ENCODE results near the gene PAN3. TPM values are rescaled to one million over a fixed set of nuclear protein-coding genes. Genes with fewer than 3 reads are reported as not detected.
A peak's percentile ranks its signal among the peaks of the same experiment; 100 is the strongest.

Gene PAN3
- total and polyA plus RNA-seq, 2 donors (not counting 1 experiment from before 2014, with no cell fraction given), result 13.9 to 18.5 TPM

GRCh38 chr13:28117689-28118377, 20.5 kb upstream of the PAN3 start:
- H3K9ac ChIP-seq (ENCODE audit: insufficient read depth, low read length), result no peak overlapping the region
- no peak overlapping the region for H3K4me3 ChIP-seq (replicated peaks in 1 of 4; ENCODE audit: control extremely low read depth in 1 of 4, insufficient read depth in 1 of 4, low read depth in 3 of 4, low read length in 4 of 4)
- no peak overlapping the region for H3K27ac ChIP-seq (ENCODE audit: insufficient read depth, low read length)
- DNase-seq (ENCODE audit: low read depth in 2 of 2), result peak in 1 of 2 donors; percentile 10
- H3K4me1 ChIP-seq (ENCODE audit: control insufficient read depth, extremely low read depth, insufficient read depth, low read length), result no peaks in the 10 kb centered on the region
- no peaks in the 10 kb centered on the region for H3K27me3 ChIP-seq (ENCODE audit: control insufficient read depth, insufficient read depth, low read length)
- no peaks in the 10 kb centered on the region for H3K36me3 ChIP-seq (ENCODE audit: control insufficient read depth, insufficient read depth, low read length)
- H3K4me2 ChIP-seq (ENCODE audit: extremely low read depth, insufficient read depth, low read length), result no peak overlapping the region
- TF ChIP-seq CTCF (conservative IDR thresholded peaks at IDR 0.05 in 1 of 2, IDR thresholded peaks at IDR 0.05 in 1 of 2; ENCODE audit: low read depth in 1 of 2, low read length in 2 of 2), result no peak
- TF ChIP-seq EZH2 (IDR thresholded peaks at IDR 0.05; ENCODE audit: low read length, missing control alignments), result no peak
- no peaks in the 10 kb centered on the region for H3K9me3 ChIP-seq (ENCODE audit: control insufficient read depth, insufficient read depth, low read depth, low read length)
- no peaks in the 10 kb centered on the region for H4K20me1 ChIP-seq (ENCODE audit: control insufficient read depth, extremely low read depth, insufficient read depth, low read length)
- no peaks in the 10 kb centered on the region for H3K79me2 ChIP-seq (ENCODE audit: control insufficient read depth, insufficient read depth, low read length)
- no peak overlapping the region for H2AFZ ChIP-seq (ENCODE audit: low read length)

GRCh38 chr13:28120317-28120716, 18.0 kb upstream of the PAN3 start:
- Histone ChIP-seq H3K4me1 (ENCODE audit: control insufficient read depth, extremely low read depth, insufficient read depth, low read length) (no peaks in the 10 kb centered on the region), H3K9ac (ENCODE audit: insufficient read depth, low read length) (no peak overlapping the region), H3K4me3 (replicated peaks in 1 of 4; ENCODE audit: control extremely low read depth in 1 of 4, insufficient read depth in 1 of 4, low read depth in 3 of 4, low read length in 4 of 4) (no peak overlapping the region), H3K9me3 (ENCODE audit: control insufficient read depth, insufficient read depth, low read depth, low read length) (no peaks in the 10 kb centered on the region), H2AFZ (ENCODE audit: low read length) (no peak overlapping the region), H4K20me1 (ENCODE audit: control insufficient read depth, extremely low read depth, insufficient read depth, low read length) (no peaks in the 10 kb centered on the region), H3K27me3 (ENCODE audit: control insufficient read depth, insufficient read depth, low read length) (no peaks in the 10 kb centered on the region), H3K79me2 (ENCODE audit: control insufficient read depth, insufficient read depth, low read length) (no peaks in the 10 kb centered on the region), H3K4me2 (ENCODE audit: extremely low read depth, insufficient read depth, low read length) (no peak overlapping the region), H3K27ac (ENCODE audit: insufficient read depth, low read length) (no peak overlapping the region), H3K36me3 (ENCODE audit: control insufficient read depth, insufficient read depth, low read length) (no peaks in the 10 kb centered on the region)
- no peak for DNase-seq (ENCODE audit: low read depth in 2 of 2)
- no peak for TF ChIP-seq CTCF (conservative IDR thresholded peaks at IDR 0.05 in 1 of 2, IDR thresholded peaks at IDR 0.05 in 1 of 2; ENCODE audit: low read depth in 1 of 2, low read length in 2 of 2)
- no peak for TF ChIP-seq EZH2 (IDR thresholded peaks at IDR 0.05; ENCODE audit: low read length, missing control alignments)

GRCh38 chr13:28121224-28121623, 17.1 kb upstream of the PAN3 start:
- TF ChIP-seq EZH2 (IDR thresholded peaks at IDR 0.05; ENCODE audit: low read length, missing control alignments) (no peak), CTCF (conservative IDR thresholded peaks at IDR 0.05 in 1 of 2, IDR thresholded peaks at IDR 0.05 in 1 of 2; ENCODE audit: low read depth in 1 of 2, low read length in 2 of 2) (no peak)
- H3K4me1 ChIP-seq (ENCODE audit: control insufficient read depth, extremely low read depth, insufficient read depth, low read length), result no peaks in the 10 kb centered on the region
- no peak overlapping the region for H3K9ac ChIP-seq (ENCODE audit: insufficient read depth, low read length)
- DNase-seq (ENCODE audit: low read depth in 2 of 2), result no peak
- no peaks in the 10 kb centered on the region for H3K36me3 ChIP-seq (ENCODE audit: control insufficient read depth, insufficient read depth, low read length)
- H2AFZ ChIP-seq (ENCODE audit: low read length), result no peak overlapping the region
- no peak overlapping the region for H3K4me3 ChIP-seq (replicated peaks in 1 of 4; ENCODE audit: control extremely low read depth in 1 of 4, insufficient read depth in 1 of 4, low read depth in 3 of 4, low read length in 4 of 4)
- H4K20me1 ChIP-seq (ENCODE audit: control insufficient read depth, extremely low read depth, insufficient read depth, low read length), result no peaks in the 10 kb centered on the region
- no peak overlapping the region for H3K27ac ChIP-seq (ENCODE audit: insufficient read depth, low read length)
- H3K9me3 ChIP-seq (ENCODE audit: control insufficient read depth, insufficient read depth, low read depth, low read length), result no peaks in the 10 kb centered on the region
- H3K27me3 ChIP-seq (ENCODE audit: control insufficient read depth, insufficient read depth, low read length), result no peaks in the 10 kb centered on the region
- no peak overlapping the region for H3K4me2 ChIP-seq (ENCODE audit: extremely low read depth, insufficient read depth, low read length)
- no peaks in the 10 kb centered on the region for H3K79me2 ChIP-seq (ENCODE audit: control insufficient read depth, insufficient read depth, low read length)
